ENCODE measurements around the gene TEX44.
"Not testable (repeated sequence)": the region's sequence is repeated elsewhere in the genome, so short reads cannot be mapped to it uniquely, and the experiment has no call there.

Gene TEX44

DNA sequence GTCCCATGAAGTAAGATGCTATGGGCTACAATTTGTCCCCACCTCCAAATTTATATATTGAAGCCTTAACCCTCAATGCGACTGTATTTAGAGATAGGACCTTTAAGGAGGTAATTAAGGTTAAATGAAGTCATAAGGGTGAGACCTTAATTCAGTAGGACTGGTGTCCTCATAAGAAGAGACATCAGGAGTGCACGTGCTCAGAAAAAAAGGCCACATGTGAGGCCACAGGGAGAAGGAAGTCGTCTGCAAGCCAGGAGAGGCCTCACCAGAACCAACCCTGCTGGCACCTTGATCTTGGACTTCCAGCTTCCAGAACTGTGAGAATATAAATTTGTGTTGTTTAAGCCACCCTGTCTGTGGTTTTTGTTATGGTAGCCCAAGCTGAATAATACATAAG, 25.5 kb upstream of the TEX44 start:
- DNase-seq (ENCODE audit: low read depth in 1 of 2, low spot score in 1 of 2) = no peak
- H3K27me3 ChIP-seq (ENCODE audit: insufficient read depth, poor library complexity, severe bottlenecking) = no peaks in the 10 kb centered on the region
- TF ChIP-seq, protein P1, sequence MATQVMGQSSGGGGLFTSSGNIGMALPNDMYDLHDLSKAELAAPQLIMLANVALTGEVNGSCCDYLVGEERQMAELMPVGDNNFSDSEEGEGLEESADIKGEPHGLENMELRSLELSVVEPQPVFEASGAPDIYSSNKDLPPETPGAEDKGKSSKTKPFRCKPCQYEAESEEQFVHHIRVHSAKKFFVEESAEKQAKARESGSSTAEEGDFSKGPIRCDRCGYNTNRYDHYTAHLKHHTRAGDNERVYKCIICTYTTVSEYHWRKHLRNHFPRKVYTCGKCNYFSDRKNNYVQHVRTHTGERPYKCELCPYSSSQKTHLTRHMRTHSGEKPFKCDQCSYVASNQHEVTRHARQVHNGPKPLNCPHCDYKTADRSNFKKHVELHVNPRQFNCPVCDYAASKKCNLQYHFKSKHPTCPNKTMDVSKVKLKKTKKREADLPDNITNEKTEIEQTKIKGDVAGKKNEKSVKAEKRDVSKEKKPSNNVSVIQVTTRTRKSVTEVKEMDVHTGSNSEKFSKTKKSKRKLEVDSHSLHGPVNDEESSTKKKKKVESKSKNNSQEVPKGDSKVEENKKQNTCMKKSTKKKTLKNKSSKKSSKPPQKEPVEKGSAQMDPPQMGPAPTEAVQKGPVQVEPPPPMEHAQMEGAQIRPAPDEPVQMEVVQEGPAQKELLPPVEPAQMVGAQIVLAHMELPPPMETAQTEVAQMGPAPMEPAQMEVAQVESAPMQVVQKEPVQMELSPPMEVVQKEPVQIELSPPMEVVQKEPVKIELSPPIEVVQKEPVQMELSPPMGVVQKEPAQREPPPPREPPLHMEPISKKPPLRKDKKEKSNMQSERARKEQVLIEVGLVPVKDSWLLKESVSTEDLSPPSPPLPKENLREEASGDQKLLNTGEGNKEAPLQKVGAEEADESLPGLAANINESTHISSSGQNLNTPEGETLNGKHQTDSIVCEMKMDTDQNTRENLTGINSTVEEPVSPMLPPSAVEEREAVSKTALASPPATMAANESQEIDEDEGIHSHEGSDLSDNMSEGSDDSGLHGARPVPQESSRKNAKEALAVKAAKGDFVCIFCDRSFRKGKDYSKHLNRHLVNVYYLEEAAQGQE (IDR thresholded peaks at IDR 0.05; ENCODE audit: insufficient replicate concordance, low read depth) = no peak
- TF ChIP-seq GABPA (IDR thresholded peaks at IDR 0.05; ENCODE audit: low read depth) (no peak), SPI1 (IDR thresholded peaks at IDR 0.05; ENCODE audit: borderline replicate concordance, low read depth) (no peak), POLR2AphosphoS5 (IDR thresholded peaks at IDR 0.05; ENCODE audit: low read depth) (no peak)
- TF ChIP-seq, protein P2, sequence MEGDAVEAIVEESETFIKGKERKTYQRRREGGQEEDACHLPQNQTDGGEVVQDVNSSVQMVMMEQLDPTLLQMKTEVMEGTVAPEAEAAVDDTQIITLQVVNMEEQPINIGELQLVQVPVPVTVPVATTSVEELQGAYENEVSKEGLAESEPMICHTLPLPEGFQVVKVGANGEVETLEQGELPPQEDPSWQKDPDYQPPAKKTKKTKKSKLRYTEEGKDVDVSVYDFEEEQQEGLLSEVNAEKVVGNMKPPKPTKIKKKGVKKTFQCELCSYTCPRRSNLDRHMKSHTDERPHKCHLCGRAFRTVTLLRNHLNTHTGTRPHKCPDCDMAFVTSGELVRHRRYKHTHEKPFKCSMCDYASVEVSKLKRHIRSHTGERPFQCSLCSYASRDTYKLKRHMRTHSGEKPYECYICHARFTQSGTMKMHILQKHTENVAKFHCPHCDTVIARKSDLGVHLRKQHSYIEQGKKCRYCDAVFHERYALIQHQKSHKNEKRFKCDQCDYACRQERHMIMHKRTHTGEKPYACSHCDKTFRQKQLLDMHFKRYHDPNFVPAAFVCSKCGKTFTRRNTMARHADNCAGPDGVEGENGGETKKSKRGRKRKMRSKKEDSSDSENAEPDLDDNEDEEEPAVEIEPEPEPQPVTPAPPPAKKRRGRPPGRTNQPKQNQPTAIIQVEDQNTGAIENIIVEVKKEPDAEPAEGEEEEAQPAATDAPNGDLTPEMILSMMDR (IDR thresholded peaks at IDR 0.05; ENCODE audit: insufficient read depth, low read length) = no peak
- no peak overlapping the region for H3K27ac ChIP-seq (replicated peaks)
- H3K4me3 ChIP-seq (replicated peaks; ENCODE audit: insufficient read depth, low read length) = no peak overlapping the region

DNA sequence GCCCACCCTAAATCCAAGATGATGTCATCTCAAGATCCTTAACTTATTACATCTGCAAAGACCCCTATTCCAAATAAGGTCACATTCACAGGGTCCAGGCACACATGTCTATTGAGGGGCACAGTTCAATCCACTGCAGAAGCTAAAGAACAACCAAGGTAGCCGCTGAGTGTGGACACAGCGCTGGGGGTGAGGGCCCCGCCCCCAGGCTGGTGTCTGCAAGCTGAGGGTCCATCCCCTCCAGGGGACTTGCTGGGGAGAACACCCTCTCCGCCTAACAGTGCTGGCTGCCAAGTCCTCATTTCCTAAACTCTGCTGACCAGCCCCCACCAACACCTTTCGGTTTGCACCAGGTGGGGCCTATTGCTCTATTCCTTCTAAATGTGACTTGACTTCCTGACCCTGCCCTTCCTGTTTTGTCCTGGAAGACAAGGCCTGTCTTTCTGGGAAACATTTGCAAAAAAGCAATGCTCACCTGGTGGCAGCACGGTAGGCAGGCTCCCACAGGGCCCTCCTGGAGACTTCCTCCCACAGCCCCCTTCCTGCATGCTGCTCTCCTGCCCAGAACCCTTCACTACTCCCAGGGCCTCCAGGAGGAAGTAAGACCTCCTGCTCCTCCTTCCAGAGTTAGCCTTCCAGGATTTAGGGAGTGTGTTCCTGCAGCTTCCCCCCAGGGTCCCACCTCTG, 24.4 kb upstream of the TEX44 start:
- no peak overlapping the region for H3K4me3 ChIP-seq (replicated peaks; ENCODE audit: insufficient read depth, low read length)
- TF ChIP-seq SPI1 (IDR thresholded peaks at IDR 0.05; ENCODE audit: borderline replicate concordance, low read depth) (no peak), GABPA (IDR thresholded peaks at IDR 0.05; ENCODE audit: low read depth) (no peak), POLR2AphosphoS5 (IDR thresholded peaks at IDR 0.05; ENCODE audit: low read depth) (no peak)
- TF ChIP-seq, protein P2 (IDR thresholded peaks at IDR 0.05; ENCODE audit: insufficient read depth, low read length) = no peak
- TF ChIP-seq, protein P1 (IDR thresholded peaks at IDR 0.05; ENCODE audit: insufficient replicate concordance, low read depth) = no peak
- H3K27me3 ChIP-seq (ENCODE audit: insufficient read depth, poor library complexity, severe bottlenecking) = no peaks in the 10 kb centered on the region
- no peak for DNase-seq (ENCODE audit: low read depth in 1 of 2, low spot score in 1 of 2)
- no peak overlapping the region for H3K27ac ChIP-seq (replicated peaks)

DNA sequence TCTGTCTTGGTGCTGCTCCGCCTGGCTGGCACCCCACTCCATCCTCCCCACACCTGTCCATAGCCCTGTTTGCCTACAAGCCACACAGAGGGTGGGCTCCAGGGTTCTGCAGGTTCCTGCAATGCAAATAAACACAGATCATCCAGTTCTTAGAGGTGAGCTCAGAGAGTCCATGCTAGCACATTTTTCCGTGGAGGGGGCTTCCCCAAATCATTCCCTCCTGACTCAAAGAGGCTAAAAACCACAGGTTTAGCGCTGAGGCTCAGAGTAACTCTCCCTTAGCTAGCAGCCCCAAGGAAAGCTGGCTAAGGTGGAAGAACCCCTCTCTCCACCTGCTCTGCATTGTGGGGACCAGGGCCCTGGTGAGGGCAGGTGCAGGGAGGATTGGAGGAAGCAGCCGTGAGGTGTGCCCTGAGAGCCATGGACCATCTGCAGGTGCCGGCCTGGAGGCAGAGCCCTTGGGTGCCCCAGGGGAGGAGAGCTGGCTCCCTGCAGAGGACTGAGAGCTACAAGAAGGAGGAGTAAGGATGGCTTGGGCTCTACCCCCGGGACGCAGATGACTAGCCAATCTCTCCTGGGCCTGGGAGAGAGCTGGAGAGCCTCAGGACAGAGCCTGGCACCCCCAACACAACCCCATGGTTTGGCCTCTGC, 23.8 kb upstream of the TEX44 start:
- TF ChIP-seq, protein P1 (IDR thresholded peaks at IDR 0.05; ENCODE audit: insufficient replicate concordance, low read depth) = no peak
- TF ChIP-seq GABPA (IDR thresholded peaks at IDR 0.05; ENCODE audit: low read depth) = no peak
- TF ChIP-seq, protein P2 (IDR thresholded peaks at IDR 0.05; ENCODE audit: insufficient read depth, low read length) = no peak
- TF ChIP-seq POLR2AphosphoS5 (IDR thresholded peaks at IDR 0.05; ENCODE audit: low read depth) = no peak
- no peak for TF ChIP-seq SPI1 (IDR thresholded peaks at IDR 0.05; ENCODE audit: borderline replicate concordance, low read depth)
- Histone ChIP-seq H3K27ac (replicated peaks) (no peak overlapping the region), H3K27me3 (ENCODE audit: insufficient read depth, poor library complexity, severe bottlenecking) (no peaks in the 10 kb centered on the region)

DNA sequence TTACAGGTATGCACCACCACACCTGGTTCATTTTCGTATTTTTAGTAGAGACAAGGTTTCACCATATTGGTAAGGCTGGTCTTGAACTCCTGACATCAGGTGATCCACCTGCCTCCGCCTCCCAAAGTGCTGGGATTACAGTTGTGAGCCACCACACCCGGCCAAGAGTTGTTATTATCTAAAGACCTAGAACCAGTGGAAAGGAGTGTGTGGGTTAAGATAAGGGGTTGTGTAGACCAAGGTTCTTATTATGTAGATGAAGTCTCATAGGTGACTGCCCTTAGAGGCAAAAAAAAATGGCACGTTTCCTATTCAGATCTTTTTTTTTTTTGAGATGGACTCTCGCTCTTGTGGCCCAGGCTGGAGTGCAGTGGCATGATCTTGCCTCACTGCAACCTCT, 21.7 kb upstream of the TEX44 start:
- not testable (repeated sequence) for H3K27ac ChIP-seq (replicated peaks); DNase-seq (ENCODE audit: low read depth in 1 of 2, low spot score in 1 of 2); H3K4me3 ChIP-seq (replicated peaks; ENCODE audit: insufficient read depth, low read length)

More for the DNA sequence above, 23.8 kb upstream of the TEX44 start:
- DNase-seq (ENCODE audit: low read depth in 1 of 2, low spot score in 1 of 2) = no peak
- H3K4me3 ChIP-seq (replicated peaks; ENCODE audit: insufficient read depth, low read length) = no peak overlapping the region

More for the DNA sequence above, 21.7 kb upstream of the TEX44 start:
- H3K27me3 ChIP-seq (ENCODE audit: insufficient read depth, poor library complexity, severe bottlenecking) = not testable (repeated sequence)

All from HL-60 (cell line).